NCI-H1417 (cell line): Measurements from ENCODE around the gene DOHH.

Experiments
- DNase-seq, 3 experiments: peaks; one replicate each; lab custom pipeline; 2025; lab: John Stamatoyannopoulos, UW

DOHH gene

DNA sequence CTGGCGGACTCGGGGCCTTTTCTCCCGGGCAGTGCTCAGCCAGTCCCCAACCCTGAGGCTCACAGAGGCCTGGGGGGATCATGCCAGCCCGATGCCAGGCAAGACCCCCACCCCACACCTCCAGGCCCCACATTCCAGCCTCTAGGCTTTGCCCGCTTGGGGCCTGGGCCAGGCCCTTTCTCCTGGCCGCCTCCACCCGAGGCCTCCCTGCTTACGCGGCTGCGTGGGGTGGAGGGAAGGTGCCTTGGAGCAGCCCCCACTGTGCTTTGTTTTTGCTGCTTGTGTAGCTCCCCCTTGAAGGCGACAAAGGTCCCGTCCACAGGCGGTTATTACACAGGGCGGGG is 58.5 kb downstream of the DOHH start:
- no peak for DNase-seq

DNA sequence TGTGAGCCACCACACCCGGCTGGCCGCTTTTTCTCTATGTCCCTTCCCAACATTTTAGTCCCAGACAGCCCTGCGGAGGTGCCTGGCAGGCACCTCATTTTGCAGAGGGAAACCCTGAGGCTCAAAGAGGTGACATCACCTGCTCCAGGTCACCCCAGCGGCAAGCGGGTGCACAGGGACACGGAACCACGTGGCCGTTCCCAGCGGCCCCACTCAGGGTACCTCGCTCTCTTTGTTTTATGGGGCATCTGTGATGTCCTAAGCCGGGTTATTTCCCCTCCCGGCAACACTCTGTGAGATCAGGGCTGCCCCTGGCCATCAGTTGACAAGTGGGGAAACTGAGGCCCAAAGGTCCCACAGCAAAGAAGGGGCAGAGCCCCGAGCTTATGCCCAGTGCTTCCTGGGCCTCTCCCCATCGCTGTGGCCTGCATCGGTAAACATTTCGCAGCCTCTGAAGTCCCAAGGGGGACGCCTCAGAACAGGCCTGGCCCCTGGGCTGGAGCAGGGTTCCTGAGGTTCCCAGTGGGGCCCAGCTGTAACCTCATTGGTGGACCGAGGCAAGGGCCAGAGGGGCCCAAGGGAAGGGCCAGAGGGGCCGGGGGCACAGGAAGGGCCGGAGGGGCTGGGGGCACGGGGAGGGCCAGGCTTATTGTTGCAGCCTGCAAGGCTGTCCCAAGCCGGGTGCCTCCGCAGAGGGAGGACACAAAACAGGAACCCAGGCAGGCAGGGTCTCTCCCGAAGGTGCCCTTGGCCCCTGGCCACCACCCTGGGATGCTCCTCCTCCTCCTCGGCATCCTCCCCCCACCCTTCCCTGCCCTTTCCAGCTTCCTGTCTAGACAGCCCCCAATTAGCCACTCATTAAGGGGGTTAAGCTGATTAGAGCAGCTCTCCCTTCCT is 59.1 kb downstream of the DOHH start:
- DNase-seq: peak in 1 of 3 experiments; percentile 19
